Right lobe of liver (tissue), 4 donors: ENCODE results near the gene SLC4A11.

ENCODE experiments used
- POLR2A ChIP-seq: fragments of 450-650 bp; IDR thresholded peaks from one replicate; pipeline ENCODE4 v1.6.1; 2017; ENCODE audit warnings: antibody characterized with exemption, mild to moderate bottlenecking
- TF ChIP-seq, protein P1 (sequence below), 4 donors: fragments of 200-600 bp in 3 of 4; fragments of 450-650 bp in 1 of 4; IDR thresholded peaks; one replicate each; pipeline versions ENCODE4 v1.5.1 to v1.8.0; 2016 to 2022; ENCODE audit warnings: antibody characterized with exemption in 4 of 4, mild to moderate bottlenecking in 2 of 4
- donor health status: DM: no; HTN: no; CAD: no.
- donor health status: DM: no; HTN: no; CAD: no.
- donor health status: DM: no; HTN: yes; CAD: no.

DNA sequence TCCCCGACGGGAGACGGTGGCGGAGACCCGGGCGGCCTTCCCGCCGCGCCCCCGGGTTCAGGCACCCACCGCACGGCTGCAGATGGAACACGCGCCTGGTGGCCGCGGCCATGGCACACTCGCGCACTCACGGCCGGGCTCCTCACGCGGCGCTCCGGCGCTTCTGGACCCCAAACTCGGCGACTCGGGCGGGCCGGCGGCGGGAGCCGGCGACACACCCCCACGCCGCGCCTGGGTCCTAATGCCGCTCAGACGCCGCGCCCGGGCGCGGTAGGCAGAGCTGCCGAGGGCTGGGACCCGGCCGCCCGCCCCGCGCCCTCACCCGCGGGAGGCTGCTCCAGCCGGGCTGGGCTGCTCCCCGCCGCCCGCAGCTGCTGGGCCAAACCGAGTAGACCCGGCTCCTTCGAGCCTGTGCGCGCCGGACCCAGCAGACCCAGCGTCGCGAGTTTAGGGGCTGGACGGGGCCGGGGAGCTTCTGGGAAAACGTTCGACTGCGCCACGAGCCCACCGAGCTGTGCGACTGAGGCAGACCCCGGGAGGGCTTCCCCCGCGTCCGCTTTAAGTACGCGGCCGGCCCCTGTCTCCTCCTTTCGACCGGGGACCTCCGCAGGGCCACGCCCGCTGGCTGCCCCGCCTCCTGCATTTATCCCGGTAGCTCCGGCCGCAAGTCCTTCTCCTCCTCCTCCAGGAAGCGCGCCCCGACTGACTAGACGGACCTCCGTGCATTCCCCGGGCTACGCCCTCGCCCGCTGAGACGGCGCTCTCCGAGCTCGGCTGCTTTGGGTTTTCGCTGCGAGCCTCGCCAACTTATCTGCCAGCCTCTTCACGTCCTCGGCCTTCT, at the start of gene SLC4A11:
- TF ChIP-seq, protein P1, sequence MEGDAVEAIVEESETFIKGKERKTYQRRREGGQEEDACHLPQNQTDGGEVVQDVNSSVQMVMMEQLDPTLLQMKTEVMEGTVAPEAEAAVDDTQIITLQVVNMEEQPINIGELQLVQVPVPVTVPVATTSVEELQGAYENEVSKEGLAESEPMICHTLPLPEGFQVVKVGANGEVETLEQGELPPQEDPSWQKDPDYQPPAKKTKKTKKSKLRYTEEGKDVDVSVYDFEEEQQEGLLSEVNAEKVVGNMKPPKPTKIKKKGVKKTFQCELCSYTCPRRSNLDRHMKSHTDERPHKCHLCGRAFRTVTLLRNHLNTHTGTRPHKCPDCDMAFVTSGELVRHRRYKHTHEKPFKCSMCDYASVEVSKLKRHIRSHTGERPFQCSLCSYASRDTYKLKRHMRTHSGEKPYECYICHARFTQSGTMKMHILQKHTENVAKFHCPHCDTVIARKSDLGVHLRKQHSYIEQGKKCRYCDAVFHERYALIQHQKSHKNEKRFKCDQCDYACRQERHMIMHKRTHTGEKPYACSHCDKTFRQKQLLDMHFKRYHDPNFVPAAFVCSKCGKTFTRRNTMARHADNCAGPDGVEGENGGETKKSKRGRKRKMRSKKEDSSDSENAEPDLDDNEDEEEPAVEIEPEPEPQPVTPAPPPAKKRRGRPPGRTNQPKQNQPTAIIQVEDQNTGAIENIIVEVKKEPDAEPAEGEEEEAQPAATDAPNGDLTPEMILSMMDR (IDR thresholded peaks at IDR 0.05), result no peak
- TF ChIP-seq POLR2A, result no peak
